Fibroblast of skin of right quadriceps (primary cell): ENCODE measurements around the gene SSBP1.
A peak's percentile ranks its signal among the peaks of the same experiment; 100 is the strongest.
"Not testable (repeated sequence)": the region's sequence is repeated elsewhere in the genome, so short reads cannot be mapped to it uniquely, and the experiment has no call there.

ENCODE experiments used
- DNase-seq: peaks from one replicate; pipeline ENCODE4 v3.0.0-alpha.2; 2013

SSBP1 gene

DNA sequence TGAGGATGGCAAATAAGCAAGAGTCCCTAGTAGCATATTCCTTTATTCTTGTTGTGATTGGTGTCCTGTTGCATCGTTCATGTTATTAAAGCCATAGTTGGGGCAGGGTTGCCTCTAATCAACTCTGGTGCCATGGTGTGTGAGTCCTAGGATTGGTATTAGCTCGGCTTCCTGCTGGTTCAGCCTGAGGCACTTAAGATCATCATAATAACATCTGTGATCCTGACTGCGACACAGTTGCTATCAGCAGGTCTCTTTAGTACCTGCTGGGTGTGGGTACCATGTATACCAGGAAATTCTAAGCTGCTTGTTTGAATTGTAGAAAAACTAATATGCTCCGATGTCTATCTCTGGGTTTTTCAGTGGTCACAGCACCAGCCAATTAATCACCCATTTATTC lies 28.4 kb upstream of the SSBP1 start:
- no peak for DNase-seq

DNA sequence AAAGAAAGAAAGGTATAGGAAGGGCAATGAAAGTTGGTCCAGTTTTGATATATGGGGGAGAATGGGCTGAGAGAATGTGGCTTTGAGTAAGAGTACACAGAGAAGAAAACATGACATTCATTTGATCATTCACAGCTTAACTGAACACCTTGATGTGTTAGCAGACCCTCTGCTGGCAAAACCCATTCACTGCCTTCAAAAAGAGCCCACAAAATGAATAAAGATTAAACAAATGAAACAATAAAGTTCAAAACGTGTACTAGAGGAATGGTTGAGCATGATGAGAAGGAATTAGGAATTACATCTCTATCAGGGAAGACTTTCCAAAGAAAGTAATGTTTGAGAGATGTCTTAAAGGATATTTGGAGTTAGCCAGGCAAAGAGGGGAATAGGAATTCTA lies 27.9 kb upstream of the SSBP1 start:
- no peak for DNase-seq

DNA sequence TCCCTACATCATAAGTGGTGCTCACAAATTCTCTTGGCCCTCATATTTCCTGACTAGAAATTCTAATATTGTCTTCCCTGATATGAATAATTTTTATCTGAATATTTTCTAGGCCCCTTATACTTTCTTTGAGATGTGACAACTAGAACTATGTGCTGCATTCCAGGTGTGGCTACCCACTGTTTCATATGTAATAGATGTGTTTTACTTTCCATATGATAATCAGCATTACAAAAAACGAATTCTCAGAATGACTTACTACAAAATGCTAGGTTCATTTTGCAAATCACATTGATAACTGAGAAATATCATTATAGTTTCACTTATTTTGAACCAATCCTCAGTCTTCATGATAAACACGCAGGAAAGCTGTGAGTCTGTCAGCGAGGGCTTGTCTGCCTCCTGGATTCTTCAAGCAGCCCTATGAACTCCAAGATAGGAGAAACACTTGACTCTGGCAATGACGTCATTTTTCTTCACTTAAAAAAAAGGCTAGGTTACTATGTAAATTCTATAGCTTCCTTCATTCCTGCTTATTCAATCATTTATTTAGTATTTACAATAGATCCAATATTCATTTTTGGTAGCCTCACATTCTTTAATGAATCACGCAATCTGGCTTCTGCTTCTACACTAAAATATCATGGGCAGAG lies 25.4 kb upstream of the SSBP1 start:
- no peak for DNase-seq

DNA sequence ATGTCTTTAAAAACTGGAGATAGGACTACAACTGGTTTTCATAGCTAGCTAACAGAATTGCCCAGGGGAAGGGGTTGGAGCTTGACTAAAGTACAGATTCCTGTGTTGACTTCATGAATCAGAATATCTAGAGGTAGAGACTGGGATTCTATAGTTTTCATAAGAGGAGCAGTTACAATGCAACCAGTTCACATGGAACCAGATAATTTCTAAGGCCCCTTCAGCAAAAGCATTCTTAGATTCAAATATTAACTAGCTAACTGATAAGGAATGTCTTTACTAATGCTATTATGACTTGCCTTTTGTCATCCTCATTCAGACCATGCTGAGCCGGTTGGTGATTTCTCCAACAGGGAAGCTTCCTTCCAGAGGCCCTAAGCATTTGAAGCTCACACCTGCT lies 24.3 kb upstream of the SSBP1 start:
- no peak for DNase-seq

DNA sequence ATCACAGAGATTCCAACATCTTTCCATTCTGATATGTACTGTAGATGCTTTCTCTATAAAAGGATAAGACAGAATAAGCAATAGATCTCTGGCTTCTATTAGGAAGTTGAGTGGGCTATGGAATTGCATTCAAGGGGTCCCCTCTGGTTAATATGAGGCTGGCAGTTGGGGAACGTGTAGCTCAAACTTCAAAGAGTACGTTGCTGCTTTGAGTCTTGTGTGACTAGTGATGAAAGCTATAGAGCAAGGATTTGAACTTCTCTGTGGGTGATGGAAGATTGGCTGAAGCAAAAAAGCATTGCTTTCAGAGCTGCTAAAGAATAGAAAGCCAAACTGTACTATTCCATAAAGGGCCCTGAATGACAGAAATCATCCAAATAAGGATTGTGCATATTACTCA lies 23.6 kb upstream of the SSBP1 start:
- no peak for DNase-seq

DNA sequence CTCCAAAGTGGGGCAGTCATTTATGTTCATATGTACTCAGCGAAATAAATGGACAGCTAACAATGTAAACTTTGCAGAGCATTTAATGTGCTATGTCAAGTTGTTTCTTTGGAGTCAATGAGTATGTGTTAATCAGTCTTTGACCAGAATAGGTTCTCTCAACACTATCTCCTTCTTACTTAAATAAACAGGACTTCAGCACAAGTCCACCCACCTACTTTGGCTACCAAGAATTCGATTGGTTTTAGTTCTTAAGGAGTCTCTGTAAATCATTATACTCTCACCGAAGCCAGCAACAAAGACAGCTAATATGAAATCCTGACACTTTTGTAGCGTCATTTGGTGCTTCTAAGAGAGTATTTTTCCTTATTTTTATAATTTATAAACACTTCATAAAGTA lies 23.1 kb upstream of the SSBP1 start:
- DNase-seq: no peak

DNA sequence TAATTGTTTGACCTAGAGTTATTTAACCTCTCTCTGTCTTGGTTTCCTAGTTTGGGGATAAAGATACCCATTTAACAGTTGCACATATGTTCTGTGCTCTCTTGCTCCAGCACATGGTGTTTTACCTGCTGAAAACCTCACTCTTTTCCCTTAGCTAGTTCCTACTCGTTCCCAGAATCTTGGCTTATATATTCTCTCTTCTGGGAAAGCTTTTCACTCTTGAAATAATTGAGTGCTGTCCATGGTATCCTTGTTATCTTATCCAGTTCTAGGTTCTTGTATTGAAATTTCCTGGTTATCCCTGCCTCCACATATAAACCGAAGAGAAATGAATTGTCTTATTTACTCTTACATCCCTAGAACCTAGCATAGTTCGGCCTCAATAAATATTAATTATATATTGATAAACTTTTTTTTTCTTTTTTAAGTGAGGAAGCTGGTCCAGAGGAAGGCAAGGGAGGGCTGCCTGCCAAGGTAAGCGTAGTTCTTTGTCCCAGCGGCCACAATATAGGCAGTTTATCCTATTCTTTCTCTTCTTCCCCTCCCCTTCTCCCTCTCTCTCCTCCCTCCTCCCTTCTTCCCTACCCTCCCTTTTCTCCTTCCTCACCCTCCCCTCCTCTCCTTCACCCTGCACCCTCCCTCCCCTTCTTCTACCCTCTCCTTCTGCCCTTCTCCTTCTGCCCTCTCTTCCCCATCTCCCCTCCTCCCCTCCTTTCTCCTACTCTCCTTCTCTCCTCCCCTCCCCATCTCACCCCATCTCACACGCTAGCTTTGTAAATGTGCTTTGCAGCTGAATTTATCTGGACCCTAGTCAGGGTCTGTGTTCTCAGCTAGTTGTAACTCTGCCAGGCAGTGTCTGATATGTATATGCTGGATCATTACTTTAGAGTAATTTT lies 22.1 kb upstream of the SSBP1 start:
- no peak for DNase-seq

DNA sequence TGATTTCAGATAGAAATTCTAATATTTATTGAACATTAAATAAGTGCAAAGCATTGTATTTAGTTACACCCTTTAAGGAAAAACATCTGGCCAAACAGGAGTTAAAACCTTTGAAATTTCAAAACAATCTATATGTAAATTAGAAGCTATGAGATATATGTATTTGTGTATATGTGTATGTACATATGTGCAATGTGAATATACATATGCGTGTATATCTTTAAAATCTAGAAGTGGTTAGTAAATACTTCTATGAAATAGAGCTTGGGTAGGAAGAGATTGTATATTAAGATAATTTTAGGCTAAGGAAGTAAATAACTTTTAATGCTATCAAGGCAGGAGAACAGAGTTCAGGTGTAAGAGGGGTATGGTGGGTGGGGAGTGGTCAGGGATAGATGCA lies 20.7 kb upstream of the SSBP1 start:
- DNase-seq: no peak

DNA sequence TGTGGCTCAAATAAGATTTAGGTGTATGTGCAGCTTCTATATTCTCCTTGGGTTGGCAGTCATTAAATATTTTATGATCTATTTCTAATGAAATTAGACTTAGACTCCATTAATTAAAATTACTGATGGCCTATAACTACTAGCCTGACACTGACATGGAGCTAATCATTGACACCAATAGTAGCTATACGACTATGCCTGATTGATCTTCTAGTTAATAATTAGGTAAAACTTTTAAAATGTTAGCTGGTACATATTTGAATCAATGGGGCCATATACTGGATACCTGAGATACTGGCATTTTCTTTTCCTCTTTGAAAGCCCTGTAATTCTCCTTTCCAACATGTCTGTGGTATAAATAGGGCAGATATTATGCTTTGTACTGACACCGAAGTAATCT lies 15.6 kb upstream of the SSBP1 start:
- DNase-seq: no peak

DNA sequence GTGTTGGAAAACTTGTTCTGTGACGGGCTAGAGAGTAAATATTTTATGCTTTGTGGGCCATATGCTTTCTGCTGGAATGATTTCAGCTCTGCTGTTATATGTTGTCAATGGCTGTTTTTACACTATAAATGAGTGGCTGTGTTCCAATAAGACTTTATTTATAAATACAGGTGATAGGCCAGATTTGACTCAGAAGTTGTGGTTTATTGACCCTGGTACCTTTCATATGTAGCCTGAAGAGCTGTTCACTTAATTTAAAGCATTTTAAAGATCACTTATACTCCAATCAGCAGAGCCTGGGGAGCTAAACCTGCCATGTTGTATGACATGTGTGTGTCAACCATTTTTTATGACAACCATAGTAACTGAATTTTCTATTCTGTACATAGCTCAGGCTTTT lies 9.1 kb upstream of the SSBP1 start:
- DNase-seq: no peak

DNA sequence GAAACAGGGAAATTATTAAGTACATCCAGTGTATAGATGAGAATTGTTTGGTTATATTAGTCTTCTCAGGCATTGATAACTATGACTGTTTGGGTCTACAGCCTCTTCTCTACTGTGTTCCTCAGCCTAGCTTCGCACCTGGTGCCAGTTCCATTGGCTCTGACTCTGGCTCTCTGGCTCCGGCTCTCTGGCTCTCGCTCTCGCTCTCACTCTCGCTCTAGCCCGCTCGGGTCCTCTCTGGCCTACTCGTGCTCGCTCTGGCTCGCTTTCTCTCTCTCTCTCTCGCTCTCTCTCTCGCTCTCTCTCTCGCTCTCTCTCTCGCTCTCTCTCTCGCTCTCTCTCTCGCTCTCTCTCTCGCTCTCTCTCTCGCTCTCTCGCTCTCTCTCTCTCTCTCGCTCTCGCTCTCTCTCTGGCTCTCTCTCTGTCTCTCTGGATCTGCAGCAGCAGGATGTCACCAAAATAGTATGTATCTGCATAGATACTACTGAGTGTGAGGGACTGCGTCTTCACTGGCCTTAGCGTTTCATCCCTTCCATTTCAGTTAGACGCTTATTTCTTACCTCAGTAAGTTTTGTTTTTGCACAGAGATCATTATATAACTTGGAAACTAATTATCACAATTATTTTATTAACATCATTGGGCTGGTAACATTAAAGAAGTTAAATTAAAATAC lies 6.5 kb upstream of the SSBP1 start:
- DNase-seq: no peak

DNA sequence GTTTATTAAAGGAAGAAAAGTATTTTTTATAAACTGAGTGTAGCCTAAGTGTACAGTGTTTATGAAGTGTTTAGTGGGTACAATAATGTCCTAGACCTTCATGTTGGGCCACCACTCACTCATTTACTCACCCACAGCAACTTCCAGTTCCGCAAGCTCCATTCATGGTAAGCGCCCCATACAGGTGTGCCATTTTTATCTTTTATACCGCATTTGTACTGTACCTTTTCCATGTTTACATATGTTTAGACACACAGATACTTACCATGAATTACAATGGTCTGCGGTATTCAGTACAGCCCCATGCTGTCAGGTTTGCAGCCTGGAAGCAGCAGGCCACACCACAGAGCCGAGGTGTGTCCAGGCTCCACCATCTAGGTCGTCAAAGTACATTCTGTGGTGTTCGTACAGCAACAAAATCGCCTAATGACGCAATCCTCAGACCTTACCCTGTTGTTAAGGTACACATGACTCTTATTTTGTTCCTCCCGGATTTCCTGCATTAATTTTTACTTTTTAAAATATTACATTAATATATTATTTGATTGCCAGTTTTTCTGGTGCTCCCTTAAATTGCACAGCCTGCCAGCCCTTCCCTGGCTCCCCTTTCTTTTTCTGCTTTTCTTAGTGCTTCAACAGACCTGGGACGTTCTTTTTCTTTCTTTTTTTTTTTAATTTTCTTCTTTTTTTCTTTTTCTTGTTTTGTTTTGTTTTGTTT lies 881 bp upstream of the SSBP1 start:
- DNase-seq: no peak

DNA sequence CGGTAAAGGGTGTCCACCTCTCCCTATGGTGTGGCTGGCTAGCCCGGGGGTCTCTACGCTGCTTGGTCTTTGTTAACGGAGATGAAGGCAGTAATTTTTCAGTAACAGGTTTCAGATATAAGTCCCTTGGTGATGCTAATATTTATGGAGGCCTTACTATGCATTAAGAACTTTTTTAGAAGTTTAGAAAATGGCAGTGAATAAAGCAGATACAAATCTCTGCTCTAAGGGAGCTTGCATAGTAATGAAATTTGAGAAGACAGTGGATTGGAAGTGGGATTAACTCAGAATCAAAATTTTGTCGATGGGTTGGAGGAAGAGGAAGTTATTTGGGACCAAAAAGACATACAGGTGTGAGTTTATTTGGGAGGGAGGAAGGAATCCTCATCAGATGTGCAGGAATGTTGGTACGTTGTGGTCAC lies 445 bp downstream of the SSBP1 start:
- DNase-seq: no peak

DNA sequence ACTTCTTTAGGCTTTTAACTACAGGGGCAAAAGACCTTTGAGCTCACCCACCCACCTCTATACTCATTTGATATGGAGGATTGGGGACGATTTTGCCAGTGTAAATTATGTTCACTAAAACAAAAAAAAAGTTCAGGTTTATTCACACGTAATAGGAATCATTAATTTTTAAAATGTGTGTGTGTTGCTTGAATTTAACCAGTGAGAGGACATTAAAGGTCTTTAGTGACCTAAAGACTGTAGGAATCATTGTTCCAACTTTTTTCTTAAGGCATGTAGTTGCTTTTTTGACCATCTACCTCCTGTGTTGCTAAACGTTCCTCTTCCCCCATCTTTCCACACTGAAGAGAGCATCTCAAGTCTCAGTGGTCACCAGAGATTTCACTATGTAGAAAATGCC lies 1.1 kb downstream of the SSBP1 start:
- no peak for DNase-seq

DNA sequence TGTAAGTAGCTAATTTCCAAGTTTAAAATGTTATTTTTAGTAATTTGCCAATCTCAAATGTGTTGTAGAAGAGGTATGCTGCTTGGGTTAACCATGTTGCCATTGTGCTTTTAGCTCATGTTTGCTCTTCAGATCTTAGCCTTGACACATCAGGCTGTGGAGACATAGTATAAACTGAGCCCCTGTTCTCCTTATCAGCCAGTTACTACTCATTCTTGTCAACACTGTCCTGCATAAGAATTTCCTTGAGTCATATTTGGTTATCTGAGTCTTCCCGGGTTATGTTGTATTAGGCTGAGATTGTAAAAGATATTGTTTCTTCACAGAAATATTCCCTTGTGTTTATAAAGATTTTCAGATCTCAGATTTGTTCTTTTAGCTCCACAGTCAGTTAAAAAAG lies 4.1 kb downstream of the SSBP1 start:
- no peak for DNase-seq

DNA sequence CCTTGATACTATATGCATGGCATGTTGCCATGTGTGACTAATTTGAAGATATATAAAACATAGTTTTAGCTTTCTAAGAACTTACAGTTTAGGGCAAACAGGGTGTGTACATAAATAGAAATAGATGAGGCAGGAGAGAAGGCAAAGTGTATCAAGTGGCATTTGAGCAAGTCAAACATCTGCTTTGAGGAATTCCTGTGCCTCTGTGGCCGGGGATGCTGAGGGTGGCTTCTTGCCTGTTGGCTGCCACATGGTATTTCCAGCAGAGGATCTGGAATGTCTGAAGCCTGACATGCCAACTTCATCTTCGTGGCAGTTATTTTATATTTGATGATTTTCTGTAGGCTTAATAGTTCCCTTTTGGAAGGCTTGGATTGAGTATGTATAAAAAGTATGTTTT lies 6.0 kb downstream of the SSBP1 start:
- DNase-seq: no peak

DNA sequence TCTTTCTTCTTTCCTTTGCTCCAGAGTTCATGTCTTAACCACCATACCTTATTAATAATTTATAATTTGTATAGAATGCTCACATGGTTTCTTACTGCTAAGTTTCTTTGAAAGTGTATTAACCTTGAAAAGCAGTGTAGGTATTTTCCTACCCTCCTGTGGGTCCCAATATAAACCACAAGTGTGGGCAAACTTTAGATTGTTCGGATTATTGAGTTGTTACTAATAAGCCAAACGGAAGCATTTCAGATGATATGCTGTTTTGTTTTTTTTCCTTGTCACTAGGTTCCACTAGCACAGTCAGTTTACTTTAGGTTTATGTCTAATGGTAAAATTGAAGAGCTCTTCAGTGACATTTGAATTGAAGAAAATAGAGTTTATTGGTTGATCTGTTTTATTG lies 10.2 kb downstream of the SSBP1 start:
- no peak for DNase-seq

DNA sequence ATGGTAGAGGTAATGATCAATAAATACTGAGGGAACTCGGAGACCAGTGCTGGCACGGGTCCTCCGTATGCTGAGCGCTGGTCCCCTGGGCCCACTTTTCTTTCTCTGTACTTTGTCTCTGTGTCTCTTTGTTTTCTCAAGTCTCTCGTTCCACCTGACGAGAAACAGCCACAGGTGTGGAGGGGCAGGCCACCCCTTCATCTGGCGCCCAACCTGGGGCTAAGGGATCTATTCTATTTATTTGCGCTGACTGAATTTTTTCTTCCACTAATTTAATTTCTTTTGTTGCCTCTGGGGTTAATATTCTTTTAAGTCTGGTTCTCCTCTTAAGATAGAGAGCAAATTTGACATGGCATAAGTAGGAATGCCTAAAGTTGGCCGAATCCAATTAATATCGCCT lies 13.7 kb downstream of the SSBP1 start:
- DNase-seq: peak; percentile 32

DNA sequence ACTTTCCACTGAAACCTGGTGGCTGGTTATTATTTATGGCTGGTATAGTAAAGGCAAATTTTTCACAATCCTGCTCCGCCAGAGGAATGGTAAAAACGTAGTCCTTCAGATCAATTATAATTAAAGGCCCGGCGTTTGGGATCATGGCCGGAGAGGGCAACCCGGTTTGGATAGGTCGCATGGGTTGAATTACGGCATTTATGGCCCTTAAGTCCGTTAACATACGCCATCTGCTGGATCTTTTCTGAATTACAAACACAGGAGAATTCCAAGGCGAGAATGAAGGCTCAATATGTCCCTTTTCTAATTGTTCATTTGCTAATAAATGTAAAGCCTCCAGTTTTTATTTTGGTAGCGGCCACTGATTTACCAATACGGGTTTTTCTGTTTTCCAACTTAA lies 14.5 kb downstream of the SSBP1 start:
- no peak for DNase-seq

DNA sequence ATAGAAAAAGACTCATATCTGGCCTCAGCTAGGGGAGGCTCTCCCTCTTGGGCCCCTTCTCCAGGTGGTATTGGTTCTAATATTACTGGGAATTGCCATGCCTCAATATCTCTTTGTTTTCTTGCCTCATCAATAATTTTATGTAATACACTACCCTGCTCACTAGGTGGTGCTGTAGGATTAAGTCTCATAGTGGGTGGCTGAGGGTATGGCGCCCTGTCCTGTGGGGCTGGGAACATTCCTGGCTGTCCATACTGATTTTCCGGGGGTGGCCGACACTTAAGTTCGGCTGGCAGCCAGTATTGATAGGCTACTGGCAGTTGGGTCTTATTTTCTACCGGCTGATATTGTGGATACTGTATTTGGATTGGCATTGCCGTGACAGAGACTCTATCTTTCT lies 16.8 kb downstream of the SSBP1 start:
- DNase-seq: no peak

DNA sequence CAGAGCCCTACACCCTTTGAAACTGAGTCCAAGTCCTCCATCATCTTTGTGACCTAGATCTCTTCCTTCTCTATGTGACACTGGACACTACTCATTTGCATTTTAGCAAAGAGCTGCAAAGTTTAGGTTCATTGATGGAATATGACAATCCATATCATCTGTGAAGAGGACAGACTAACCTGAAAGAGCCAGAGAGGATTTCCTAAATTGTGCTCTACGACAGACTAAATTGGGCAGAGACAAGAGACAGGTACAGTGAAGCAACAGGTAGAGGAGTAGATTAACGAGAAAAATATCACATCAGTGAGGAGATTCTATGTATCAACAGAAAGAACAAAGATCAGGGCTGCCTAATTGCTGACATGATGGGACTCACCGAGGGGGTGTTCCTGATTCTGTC lies 25.6 kb downstream of the SSBP1 start, which contains the start of gene TAS2R3:
Gene TAS2R3 (plus strand): TSS at position 301 of the 400 bp plus-strand sequence. CDS start 62 bp downstream, at position 363.
- no peak for DNase-seq

DNA sequence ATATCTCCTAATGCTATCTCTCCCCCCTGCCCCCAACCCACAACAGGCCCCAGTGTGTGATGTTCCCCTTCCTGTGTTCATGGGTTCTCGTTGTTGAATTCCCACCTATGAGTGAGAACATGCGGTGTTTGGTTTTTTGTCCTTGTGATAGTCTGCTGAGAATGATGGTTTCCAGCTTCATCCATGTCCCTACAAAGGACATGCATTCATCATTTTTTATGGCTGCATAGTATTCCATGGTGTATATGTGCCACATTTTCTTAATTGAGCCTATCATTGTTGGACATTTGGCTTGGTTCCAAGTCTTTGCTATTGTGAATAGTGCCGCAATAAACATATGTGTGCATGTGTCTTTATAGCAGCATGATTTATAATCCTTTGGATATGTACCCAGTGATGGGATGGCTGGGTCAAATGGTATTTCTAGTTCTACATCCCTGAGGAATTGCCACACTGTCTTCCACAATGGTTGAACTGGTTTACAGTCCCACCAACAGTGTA lies 32.0 kb downstream of the SSBP1 start:
- DNase-seq: not testable (repeated sequence)

DNA sequence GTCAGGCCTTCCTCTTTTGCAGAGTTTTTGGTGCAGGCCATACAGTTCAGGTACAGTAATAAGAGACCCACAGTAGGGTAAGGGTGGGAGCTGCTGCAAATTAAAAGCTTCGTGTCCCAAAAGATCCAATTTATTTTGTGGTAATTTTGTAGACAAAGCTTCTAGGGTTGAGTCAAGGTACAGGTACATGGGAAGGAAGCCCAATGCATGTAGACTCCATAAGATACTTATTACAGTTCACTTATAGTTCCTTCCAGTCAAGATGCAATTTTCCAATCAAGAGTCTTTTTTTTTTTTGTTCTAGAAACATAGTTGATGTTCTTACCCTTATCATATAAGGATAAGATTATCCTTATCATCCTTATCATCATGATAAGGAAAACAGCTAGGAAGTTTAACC lies 38.2 kb downstream of the SSBP1 start, which contains the start of gene TAS2R4:
Gene TAS2R4 (plus strand): TSS at position 301 of the 400 bp plus-strand sequence. CDS start 1,815 bp downstream, outside the sequence.
- DNase-seq: no peak
